HCT116 (cell line): Measurements from ENCODE around the gene FEM1B. TPM values are rescaled to one million over a fixed set of nuclear protein-coding genes. Genes with fewer than 3 reads are reported as not detected.

Experiments
- ATAC-seq: fragments of 200-7000 bp; cut with Tn5 transposase; 2 replicates; pipeline ENCODE4 v1.9.1; 2020; ENCODE audit warnings: mild to moderate bottlenecking, moderate library complexity
- BruUV-seq: library from RNA; stranded (reverse); fragments of 400-500 nt; replicated peaks from 2 replicates; lab custom pipeline; 2021; lab: Mats Ljungman, UMichigan
- CTCF ChIA-PET: fragments of 300-600 bp; sonication (Branson Sonifier 250); formaldehyde crosslinking; loops from one replicate; lab custom pipeline; 2021; ENCODE audit warnings: antibody characterized with exemption; lab: Charles Lee
- POLR2A ChIA-PET: fragments of 300-600, 350-600 bp; sonication (Branson Sonifier 250); formaldehyde crosslinking; loops from one replicate; lab custom pipeline; 2021; ENCODE audit warnings: antibody characterized with exemption; lab: Charles Lee
- RAD21 ChIA-PET, 2 experiments: fragments of 300-600 bp; sonication (Branson Sonifier 250); formaldehyde crosslinking; loops; one replicate each; lab custom pipeline; 2023; ENCODE audit warnings: low total read pairs in 2 of 2; ENCODE audit not compliant: uncharacterized antibody in 2 of 2, unreplicated experiment in 2 of 2, low non-redundant PET in 1 of 2; lab: Charles Lee
- DNase-seq: peaks from one replicate; pipeline ENCODE4 v3.0.0-alpha.2; 2010; ENCODE audit warnings: low read depth, low spot score
- H2AFZ ChIP-seq: fragments of 200-600 bp; shearing (Covaris generic), sonication (generic); 2 replicates; pipeline ENCODE4 v1.6.1; 2017; ENCODE audit warnings: low read depth, mixed run types, mixed read lengths, antibody characterized with exemption, low read length; ENCODE audit not compliant: poor library complexity, severe bottlenecking
- H3K27ac ChIP-seq: 2 replicates; pipeline ENCODE4 v1.5.1; 2012; ENCODE audit warnings: low read depth, low read length
- H3K27me3 ChIP-seq: fragments of 200-600 bp; sonication (generic); 2 replicates; pipeline ENCODE4 v1.6.1; 2016; ENCODE audit warnings: mixed run types, low read length, mixed read lengths; ENCODE audit not compliant: insufficient read depth
- H3K36me3 ChIP-seq, 2 experiments: fragments of 200-500 bp in 1 of 2; fragments of 200-600 bp in 1 of 2; sonication (Bioruptor generic) in 1 of 2; sonication (generic) in 1 of 2; 2 replicates each; pipeline versions ENCODE4 v1.5.1 to v1.6.1; 2014 to 2016; ENCODE audit warnings: low read length in 2 of 2, inconsistent platforms in 1 of 2, mixed read lengths in 1 of 2, mixed run types in 1 of 2; ENCODE audit not compliant: insufficient read depth in 2 of 2, control insufficient read depth in 1 of 2
- H3K4me1 ChIP-seq, 2 experiments: fragments of 200-600 bp in 1 of 2; sonication (generic) in 1 of 2; 2 replicates each; pipeline versions ENCODE4 v1.5.1 to v1.6.1; 2012 to 2017; ENCODE audit warnings: low read length in 2 of 2, inconsistent platforms in 1 of 2, mild to moderate bottlenecking in 1 of 2, mixed read lengths in 1 of 2, mixed run types in 1 of 2, moderate library complexity in 1 of 2; ENCODE audit not compliant: insufficient read depth in 2 of 2, control insufficient read depth in 1 of 2
- H3K4me2 ChIP-seq: fragments of 200-600 bp; sonication (generic); 2 replicates; pipeline ENCODE4 v1.6.1; 2017; ENCODE audit warnings: mixed run types, low read length, mixed read lengths
- H3K4me3 ChIP-seq, 2 experiments: fragments of 200-600 bp in 1 of 2; sonication (generic) in 1 of 2; replicated peaks in 1 of 2; 2 replicates each; pipeline ENCODE4 v1.5.1; 2011 to 2016; ENCODE audit warnings: low read length in 2 of 2, control low read depth in 1 of 2, low read depth in 1 of 2, mild to moderate bottlenecking in 1 of 2, mixed read lengths in 1 of 2, mixed run types in 1 of 2
- H3K79me2 ChIP-seq: fragments of 200-600 bp; sonication (generic); 2 replicates; pipeline ENCODE4 v1.6.1; 2017; ENCODE audit warnings: mild to moderate bottlenecking, mixed run types, low read length, moderate library complexity, mixed read lengths; ENCODE audit not compliant: insufficient read depth
- H3K9ac ChIP-seq: fragments of 200-600 bp; sonication (generic); 2 replicates; pipeline ENCODE4 v1.6.1; 2016; ENCODE audit warnings: low read length, mixed read lengths
- H3K9me2 ChIP-seq: fragments of 200-600 bp; sonication (generic), shearing (Covaris generic); 2 replicates; pipeline ENCODE4 v1.6.1; 2017; ENCODE audit warnings: mixed run types, mild to moderate bottlenecking, moderate library complexity; ENCODE audit not compliant: insufficient read depth
- H3K9me3 ChIP-seq, 2 experiments: fragments of 200-500 bp in 1 of 2; fragments of 200-600 bp in 1 of 2; sonication (Bioruptor generic) in 1 of 2; sonication (generic) in 1 of 2; 2 replicates each; pipeline ENCODE4 v1.6.1; 2014 to 2017; ENCODE audit warnings: low read length in 2 of 2, mixed read lengths in 2 of 2, inconsistent platforms in 1 of 2, low read depth in 1 of 2, mild to moderate bottlenecking in 1 of 2, mixed run types in 1 of 2, moderate library complexity in 1 of 2; ENCODE audit not compliant: control insufficient read depth in 1 of 2, insufficient read depth in 1 of 2
- H4K20me1 ChIP-seq: fragments of 200-600 bp; sonication (generic), shearing (Covaris generic); 2 replicates; pipeline ENCODE4 v1.6.1; 2017; ENCODE audit warnings: mixed run types, mild to moderate bottlenecking, moderate library complexity; ENCODE audit not compliant: insufficient read depth
- CBX3 ChIP-seq: IDR thresholded peaks from 2 replicates; pipeline ENCODE4 v1.6.1; 2012; ENCODE audit warnings: low read depth
- EGR1 ChIP-seq: IDR thresholded peaks from 2 replicates; pipeline ENCODE4 v1.6.1; 2012; ENCODE audit warnings: low read depth
- ELF1 ChIP-seq: IDR thresholded peaks from 2 replicates; pipeline ENCODE4 v1.6.1; 2012; ENCODE audit warnings: low read depth, borderline replicate concordance
- EZH2 ChIP-seq: fragments of 200-600 bp; sonication (generic); IDR thresholded peaks from 2 replicates; pipeline ENCODE4 v1.6.1; 2017; ENCODE audit warnings: antibody characterized with exemption, mixed run types
- FOSL1 ChIP-seq: IDR thresholded peaks from 2 replicates; pipeline ENCODE4 v1.6.1; 2012; ENCODE audit warnings: low read depth
- POLR2A ChIP-seq: IDR thresholded peaks from 2 replicates; pipeline ENCODE4 v1.7.0; 2011; ENCODE audit warnings: borderline replicate concordance; ENCODE audit not compliant: insufficient read depth, insufficient read length; ENCODE audit errors: extremely low read depth
- POLR2AphosphoS5 ChIP-seq: IDR thresholded peaks from 2 replicates; pipeline ENCODE4 v1.6.1; 2011; ENCODE audit warnings: mild to moderate bottlenecking, low read depth, low read length, moderate library complexity
- SP1 ChIP-seq: IDR thresholded peaks from 2 replicates; pipeline ENCODE4 v1.6.1; 2012; ENCODE audit warnings: low read depth
- TCF7L2 ChIP-seq: IDR thresholded peaks from 2 replicates; pipeline ENCODE4 v1.7.0; 2011; ENCODE audit warnings: borderline replicate concordance, inconsistent platforms; ENCODE audit not compliant: insufficient read depth, insufficient read length; ENCODE audit errors: extremely low read depth
- ZFX ChIP-seq: fragments of 450-650 bp; IDR thresholded peaks from 2 replicates; pipeline ENCODE4 v1.6.1; 2017
- ZNF274 ChIP-seq: fragments of 200-500 bp; sonication (Bioruptor generic); IDR thresholded peaks from 2 replicates; pipeline ENCODE4 v1.6.1; 2014; ENCODE audit warnings: mild to moderate bottlenecking, low read depth, low read length, inconsistent platforms
- intact Hi-C: fragments of 100-400 bp; cut with micrococcal nuclease; formaldehyde crosslinking; loops from 2 replicates; pipeline ENCODE4 v1.10.0; 2022
- total RNA-seq: library from RNA; stranded (reverse); gene quantifications from one replicate; pipeline ENCODE4 v1.2.1, GENCODE V29; 2021; ENCODE audit not compliant: unreplicated experiment
- TF ChIP-seq, protein P1 (sequence below), 3 experiments: fragments of 200-600 bp in 1 of 3; sonication (generic) in 1 of 3; IDR thresholded peaks in 2 of 3; conservative IDR thresholded peaks in 1 of 3; 2 replicates each; pipeline ENCODE4 v1.5.1; 2012 to 2017; ENCODE audit warnings: low read depth in 2 of 3, low read length in 2 of 3, antibody characterized with exemption in 1 of 3, borderline replicate concordance in 1 of 3, control low read depth in 1 of 3, mild to moderate bottlenecking in 1 of 3, mixed read lengths in 1 of 3, mixed run types in 1 of 3, moderate library complexity in 1 of 3; ENCODE audit not compliant: insufficient read depth in 1 of 3
- TF ChIP-seq, protein P2 (sequence below): IDR thresholded peaks from 2 replicates; pipeline ENCODE4 v1.6.1; 2011; ENCODE audit warnings: mild to moderate bottlenecking, low read length, moderate library complexity; ENCODE audit not compliant: insufficient replicate concordance; ENCODE audit errors: extremely low read depth
- TF ChIP-seq, protein P3 (sequence below): IDR thresholded peaks from 2 replicates; pipeline ENCODE4 v1.6.1; 2012; ENCODE audit warnings: low read depth

Gene FEM1B
- total RNA-seq, 1 experiment from 2014 or later = 39.7 TPM

DNA sequence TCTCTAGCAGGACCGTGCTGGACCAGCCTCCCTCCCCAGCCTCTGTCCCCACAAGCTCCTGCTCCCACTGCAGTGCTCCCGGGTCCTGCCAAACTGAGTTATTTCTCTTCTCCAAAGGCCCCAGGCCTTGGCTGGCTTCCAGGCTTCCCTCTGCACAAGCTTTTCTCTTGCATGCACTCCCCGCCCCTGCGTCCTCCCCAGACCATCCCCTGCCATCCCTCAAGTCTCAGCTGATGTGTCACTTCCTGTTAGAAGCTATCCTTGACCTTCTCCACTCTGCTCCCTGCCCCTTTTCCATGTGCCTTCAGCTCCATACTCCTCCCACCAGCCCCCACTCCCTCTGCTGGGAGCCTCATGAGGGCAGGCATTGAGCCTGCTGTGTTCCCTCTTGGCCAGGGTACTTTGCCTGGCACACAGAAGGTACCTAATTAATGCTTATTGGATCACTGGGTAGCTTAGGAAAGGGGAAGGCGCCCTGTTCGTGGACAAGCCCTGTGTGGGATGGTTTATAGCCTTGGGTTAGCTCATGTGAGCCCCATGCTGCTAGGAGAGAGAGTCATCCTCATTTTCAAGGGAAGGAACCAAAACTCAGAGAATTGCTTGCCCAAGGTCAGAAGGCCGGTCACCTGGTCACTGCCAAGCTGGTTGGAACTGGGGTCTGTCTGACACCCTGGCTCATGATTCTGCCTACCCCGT, 56.4 kb downstream of the FEM1B start:
- DNase-seq (no peak), ATAC-seq (no peak)
- ChIA-PET POLR2A (no interaction called here), RAD21 (no interaction called here), CTCF (interaction anchor here (1.3 kb wide), 1 partner anchor 28 kb away, joined by 3 read pairs; no protein-coding TSS in a partner anchor)
- peak overlapping the region; percentile 25; the same call in 1 of the 2 replicates for H3K4me2 ChIP-seq
- no TSS peak for BruUV-seq
- no peaks in the 10 kb centered on the region for H3K9me2 ChIP-seq
- H3K4me1 ChIP-seq = peaks cover 0 to 8% of the 10 kb centered on the region in 2 experiments; a peak in 2 of 4 replicates
- H3K9ac ChIP-seq = no peak overlapping the region
- H3K9me3 ChIP-seq = no peaks in the 10 kb centered on the region
- no peaks in the 10 kb centered on the region for H4K20me1 ChIP-seq
- H3K36me3 ChIP-seq = no peaks in the 10 kb centered on the region
- H3K79me2 ChIP-seq = no peaks in the 10 kb centered on the region
- H3K4me3 ChIP-seq = no peak overlapping the region
- intact Hi-C loops = no loop called here
- TF ChIP-seq, protein P1, sequence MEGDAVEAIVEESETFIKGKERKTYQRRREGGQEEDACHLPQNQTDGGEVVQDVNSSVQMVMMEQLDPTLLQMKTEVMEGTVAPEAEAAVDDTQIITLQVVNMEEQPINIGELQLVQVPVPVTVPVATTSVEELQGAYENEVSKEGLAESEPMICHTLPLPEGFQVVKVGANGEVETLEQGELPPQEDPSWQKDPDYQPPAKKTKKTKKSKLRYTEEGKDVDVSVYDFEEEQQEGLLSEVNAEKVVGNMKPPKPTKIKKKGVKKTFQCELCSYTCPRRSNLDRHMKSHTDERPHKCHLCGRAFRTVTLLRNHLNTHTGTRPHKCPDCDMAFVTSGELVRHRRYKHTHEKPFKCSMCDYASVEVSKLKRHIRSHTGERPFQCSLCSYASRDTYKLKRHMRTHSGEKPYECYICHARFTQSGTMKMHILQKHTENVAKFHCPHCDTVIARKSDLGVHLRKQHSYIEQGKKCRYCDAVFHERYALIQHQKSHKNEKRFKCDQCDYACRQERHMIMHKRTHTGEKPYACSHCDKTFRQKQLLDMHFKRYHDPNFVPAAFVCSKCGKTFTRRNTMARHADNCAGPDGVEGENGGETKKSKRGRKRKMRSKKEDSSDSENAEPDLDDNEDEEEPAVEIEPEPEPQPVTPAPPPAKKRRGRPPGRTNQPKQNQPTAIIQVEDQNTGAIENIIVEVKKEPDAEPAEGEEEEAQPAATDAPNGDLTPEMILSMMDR (IDR thresholded peaks at IDR 0.05 in 2 of 3, conservative IDR thresholded peaks at IDR 0.05 in 1 of 3; ENCODE audit: borderline replicate concordance in 1 of 3, insufficient read depth in 1 of 3, low read depth in 2 of 3, low read length in 2 of 3) = no peak
- no peak for TF ChIP-seq ZFX
- TF ChIP-seq, protein P2, sequence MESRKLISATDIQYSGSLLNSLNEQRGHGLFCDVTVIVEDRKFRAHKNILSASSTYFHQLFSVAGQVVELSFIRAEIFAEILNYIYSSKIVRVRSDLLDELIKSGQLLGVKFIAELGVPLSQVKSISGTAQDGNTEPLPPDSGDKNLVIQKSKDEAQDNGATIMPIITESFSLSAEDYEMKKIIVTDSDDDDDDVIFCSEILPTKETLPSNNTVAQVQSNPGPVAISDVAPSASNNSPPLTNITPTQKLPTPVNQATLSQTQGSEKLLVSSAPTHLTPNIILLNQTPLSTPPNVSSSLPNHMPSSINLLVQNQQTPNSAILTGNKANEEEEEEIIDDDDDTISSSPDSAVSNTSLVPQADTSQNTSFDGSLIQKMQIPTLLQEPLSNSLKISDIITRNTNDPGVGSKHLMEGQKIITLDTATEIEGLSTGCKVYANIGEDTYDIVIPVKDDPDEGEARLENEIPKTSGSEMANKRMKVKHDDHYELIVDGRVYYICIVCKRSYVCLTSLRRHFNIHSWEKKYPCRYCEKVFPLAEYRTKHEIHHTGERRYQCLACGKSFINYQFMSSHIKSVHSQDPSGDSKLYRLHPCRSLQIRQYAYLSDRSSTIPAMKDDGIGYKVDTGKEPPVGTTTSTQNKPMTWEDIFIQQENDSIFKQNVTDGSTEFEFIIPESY = no peak
- TF ChIP-seq EGR1 = no peak
- no peak for TF ChIP-seq ELF1
- no peak for TF ChIP-seq CBX3
- no peak for TF ChIP-seq TCF7L2
- no peak for TF ChIP-seq POLR2A
- TF ChIP-seq EZH2 = no peak
- TF ChIP-seq, protein P3, sequence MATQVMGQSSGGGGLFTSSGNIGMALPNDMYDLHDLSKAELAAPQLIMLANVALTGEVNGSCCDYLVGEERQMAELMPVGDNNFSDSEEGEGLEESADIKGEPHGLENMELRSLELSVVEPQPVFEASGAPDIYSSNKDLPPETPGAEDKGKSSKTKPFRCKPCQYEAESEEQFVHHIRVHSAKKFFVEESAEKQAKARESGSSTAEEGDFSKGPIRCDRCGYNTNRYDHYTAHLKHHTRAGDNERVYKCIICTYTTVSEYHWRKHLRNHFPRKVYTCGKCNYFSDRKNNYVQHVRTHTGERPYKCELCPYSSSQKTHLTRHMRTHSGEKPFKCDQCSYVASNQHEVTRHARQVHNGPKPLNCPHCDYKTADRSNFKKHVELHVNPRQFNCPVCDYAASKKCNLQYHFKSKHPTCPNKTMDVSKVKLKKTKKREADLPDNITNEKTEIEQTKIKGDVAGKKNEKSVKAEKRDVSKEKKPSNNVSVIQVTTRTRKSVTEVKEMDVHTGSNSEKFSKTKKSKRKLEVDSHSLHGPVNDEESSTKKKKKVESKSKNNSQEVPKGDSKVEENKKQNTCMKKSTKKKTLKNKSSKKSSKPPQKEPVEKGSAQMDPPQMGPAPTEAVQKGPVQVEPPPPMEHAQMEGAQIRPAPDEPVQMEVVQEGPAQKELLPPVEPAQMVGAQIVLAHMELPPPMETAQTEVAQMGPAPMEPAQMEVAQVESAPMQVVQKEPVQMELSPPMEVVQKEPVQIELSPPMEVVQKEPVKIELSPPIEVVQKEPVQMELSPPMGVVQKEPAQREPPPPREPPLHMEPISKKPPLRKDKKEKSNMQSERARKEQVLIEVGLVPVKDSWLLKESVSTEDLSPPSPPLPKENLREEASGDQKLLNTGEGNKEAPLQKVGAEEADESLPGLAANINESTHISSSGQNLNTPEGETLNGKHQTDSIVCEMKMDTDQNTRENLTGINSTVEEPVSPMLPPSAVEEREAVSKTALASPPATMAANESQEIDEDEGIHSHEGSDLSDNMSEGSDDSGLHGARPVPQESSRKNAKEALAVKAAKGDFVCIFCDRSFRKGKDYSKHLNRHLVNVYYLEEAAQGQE = no peak
- no peak for TF ChIP-seq SP1
- no peak for TF ChIP-seq ZNF274
- TF ChIP-seq POLR2AphosphoS5 = no peak
- TF ChIP-seq FOSL1 = no peak
- peak overlapping the region; percentile 16 for H2AFZ ChIP-seq
- H3K27ac ChIP-seq = no peak overlapping the region
- H3K27me3 ChIP-seq = no peaks in the 10 kb centered on the region; the same call in 1 of the 2 replicates
